ENCODE results near the gene ARSG. TPM values are rescaled to one million over a fixed set of nuclear protein-coding genes. Genes with fewer than 3 reads are reported as not detected.

ARSG gene
- total and polyA plus RNA-seq, 2 of the 13 experiments (the other 11 are each of a cell fraction or from before 2014, with no cell fraction given): 3.7 to 15.2 TPM

- POLR2A ChIA-PET: interaction anchor here (0.6 to 3.0 kb wide), 12 partner anchors 10 to 165 kb away, joined by 3 to 30 read pairs (median 4); partner anchors contain the start of gene AMZ2
- WGBS (ENCODE audit: low lambda C conversion rate): 1% methylated on average over 9 of the region's 9 CpGs
- TF ChIP-seq NR2F6 (IDR thresholded peaks at IDR 0.05) (peak; percentile 8; the same call in 1 of the 2 replicates), NR2F6 (CRISPR knock-in tag; IDR thresholded peaks at IDR 0.05) (no peak), TOPORS (CRISPR knock-in tag; IDR thresholded peaks at IDR 0.05) (0 out of 2 replicates have a peak, but pooled peaks have one; percentile 51), ATF3 (CRISPR knock-in tag; IDR thresholded peaks at IDR 0.05) (no peak), ZNF629 (CRISPR knock-in tag; conservative IDR thresholded peaks at IDR 0.05) (peak; percentile 62), EEA1 (CRISPR knock-in tag; IDR thresholded peaks at IDR 0.05; ENCODE audit: borderline replicate concordance) (peak; percentile 11; the same call in 1 of the 2 replicates), IKZF5 (CRISPR knock-in tag; IDR thresholded peaks at IDR 0.05) (peak; percentile 21; the same call in 1 of the 2 replicates), THYN1 (CRISPR knock-in tag; IDR thresholded peaks at IDR 0.05; ENCODE audit: borderline replicate concordance, low read depth) (no peak), RNF2 (conservative IDR thresholded peaks at IDR 0.05; ENCODE audit: low read depth) (no peak), HNF1A (IDR thresholded peaks at IDR 0.05; ENCODE audit: low read depth) (no peak), HNF1A (CRISPR knock-in tag; IDR thresholded peaks at IDR 0.05; ENCODE audit: borderline replicate concordance) (no peak), SNAPC5 (CRISPR knock-in tag; IDR thresholded peaks at IDR 0.05; ENCODE audit: borderline replicate concordance) (0 out of 2 replicates have a peak, but pooled peaks have one; percentile 36), ZNF256 (CRISPR knock-in tag; conservative IDR thresholded peaks at IDR 0.05) (no peak; the same call in 1 of the 2 replicates), ZNF280B (CRISPR knock-in tag; IDR thresholded peaks at IDR 0.05; ENCODE audit: borderline replicate concordance) (no peak), CSRNP1 (CRISPR knock-in tag; IDR thresholded peaks at IDR 0.05) (peak; percentile 2; the same call in 1 of the 2 replicates)
These were observed 1.4 kb downstream of the ARSG start for GRCh38 chr17:68292689-68293040.

More at GRCh38 chr17:68292689-68293040, 1.4 kb downstream of the ARSG start:
- DNase-seq (ENCODE audit: low spot score) (no peak), ATAC-seq (peak; percentile 17), FAIRE-seq (peak; percentile 28)
- Histone ChIP-seq H3K79me2 (ENCODE audit: insufficient read depth, low read length) (peaks cover 3% of the 10 kb centered on the region), H3K9me3 (ENCODE audit: low read length) (no peaks in the 10 kb centered on the region), H3K4me3 (replicated peaks in 1 of 3; ENCODE audit: insufficient read depth in 1 of 3, low read depth in 2 of 3, low read length in 3 of 3) (peak overlapping the region; percentile 74 to 80 (median 79)), H2AFZ (ENCODE audit: low read length) (peak overlapping the region; percentile 15), H3K4me2 (ENCODE audit: low read depth, low read length) (peak overlapping the region; percentile 89), H3K9ac (ENCODE audit: insufficient read depth, low read depth, low read length) (peak overlapping the region; percentile 73), H3K27ac (ENCODE audit: extremely low read length, insufficient read depth, low read length) (peak overlapping the region; percentile 72), H3K27me3 (ENCODE audit: control insufficient read depth in 1 of 2, insufficient read depth in 2 of 2, low read length in 2 of 2) (peaks cover 0 to 3% of the 10 kb centered on the region in 2 experiments; a peak in 1 of 5 replicates), H3K36me3 (replicated peaks in 1 of 2; ENCODE audit: control insufficient read depth in 1 of 2, insufficient read depth in 2 of 2, low read length in 2 of 2) (no peaks in the 10 kb centered on the region), H4K20me1 (ENCODE audit: insufficient read depth, low read length) (no peaks in the 10 kb centered on the region), H3K4me1 (ENCODE audit: insufficient read depth, low read length) (peaks cover 60% of the 10 kb centered on the region)
- intact Hi-C loops (cut with micrococcal nuclease; ENCODE audit: unreplicated experiment) (loop anchor here (1.0 to 2.0 kb wide), 2 partner anchors 86 to 107 kb away; no protein-coding TSS in a partner anchor), in situ Hi-C loops (cut with HindIII; ENCODE audit: extremely low pct_ligation_motif_present, low pct_unique_long_range_greater_than_20kb) (loop anchor here (5.0 to 25.0 kb wide), 2 partner anchors 85 to 470 kb away; no protein-coding TSS in a partner anchor)
- TSS peak; percentile 65 for BruUV-seq (replicated peaks)
- CTCF ChIA-PET (ENCODE audit: low intra/inter-chr PET ratio, low total read pairs): interaction anchor here (1.8 kb wide), 1 partner anchor 106 kb away, joined by 9 read pairs; no protein-coding TSS in a partner anchor
